C4-2B (cell line): Measurements from ENCODE around the gene TRIM69.

Source experiments
- CTCF ChIP-seq: fragments of 450-650 bp; conservative IDR thresholded peaks from 2 replicates; pipeline ENCODE4 v1.5.1; 2017; ENCODE audit warnings: mild to moderate bottlenecking
- ZFX ChIP-seq: fragments of 450-650 bp; IDR thresholded peaks from 2 replicates; pipeline ENCODE4 v1.6.1; 2017

- TF ChIP-seq CTCF (no peak), ZFX (no peak)
Observed at GRCh38 chr15:44779761-44780160, 43.4 kb downstream of the TRIM69 start.
